WTC11 (cell line): Measurements from ENCODE around the gene SPAG9.

Experiments used
- CREM ChIP-seq: sonication (generic); formaldehyde crosslinking; IDR thresholded peaks from 2 replicates; pipeline ENCODE4 v1.8.1; 2022; ENCODE audit warnings: mild to moderate bottlenecking, missing genetic modification reagents, moderate library complexity
- GTF2I ChIP-seq: fragments of 250-450 bp; sonication (Bioruptor Pico); conservative IDR thresholded peaks from 2 replicates; pipeline ENCODE4 v1.4.0; 2021; ENCODE audit warnings: mild to moderate bottlenecking
- ZNF121 ChIP-seq: sonication (generic); formaldehyde crosslinking; IDR thresholded peaks from 2 replicates; pipeline ENCODE4 v1.8.0; 2023; ENCODE audit warnings: missing genetic modification reagents
- ZNF416 ChIP-seq: fragments of 250-450 bp; sonication (Bioruptor Pico); IDR thresholded peaks from 2 replicates; pipeline ENCODE4 v1.9.0; 2021; ENCODE audit warnings: mild to moderate bottlenecking, inconsistent platforms
- TF ChIP-seq, protein P1 (sequence below): fragments of 200-600 bp; IDR thresholded peaks from 2 replicates; pipeline ENCODE4 v1.8.0; 2022; ENCODE audit warnings: antibody characterized with exemption
- TF ChIP-seq, protein P2 (sequence below): sonication (generic); formaldehyde crosslinking; IDR thresholded peaks from 2 replicates; pipeline ENCODE4 v1.8.1; 2023; ENCODE audit warnings: mild to moderate bottlenecking, missing genetic modification reagents, moderate library complexity

DNA sequence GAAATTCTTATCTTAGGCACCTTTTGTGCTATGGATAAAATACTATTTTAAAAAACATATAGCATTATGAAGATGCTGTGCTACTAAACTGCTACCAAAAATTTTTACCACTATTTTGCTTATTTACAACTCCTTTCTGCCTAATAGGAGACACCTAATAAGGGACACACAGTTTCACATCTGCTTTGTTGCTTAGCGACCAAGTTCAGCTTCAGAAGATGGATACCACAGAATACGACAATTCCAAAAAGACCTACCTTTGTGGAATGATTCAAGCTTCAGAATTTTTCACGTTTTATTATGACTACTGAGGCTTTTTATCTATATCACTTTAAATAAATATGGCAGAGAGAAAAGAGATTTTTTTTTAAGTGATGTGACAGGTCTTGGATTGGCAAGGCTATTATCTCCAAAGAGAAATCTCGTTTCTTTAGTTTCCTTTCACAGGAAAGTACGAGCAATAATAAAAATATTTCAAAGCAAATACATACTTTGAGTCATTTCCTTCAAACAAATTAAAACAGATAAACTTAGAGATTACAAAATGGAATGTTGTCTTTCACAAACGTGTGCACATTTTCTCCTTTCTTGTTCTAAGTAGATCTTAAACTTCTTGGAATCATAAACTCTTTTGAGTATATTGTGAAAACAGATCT is 35.4 kb downstream of the SPAG9 start:
- TF ChIP-seq, protein P1, sequence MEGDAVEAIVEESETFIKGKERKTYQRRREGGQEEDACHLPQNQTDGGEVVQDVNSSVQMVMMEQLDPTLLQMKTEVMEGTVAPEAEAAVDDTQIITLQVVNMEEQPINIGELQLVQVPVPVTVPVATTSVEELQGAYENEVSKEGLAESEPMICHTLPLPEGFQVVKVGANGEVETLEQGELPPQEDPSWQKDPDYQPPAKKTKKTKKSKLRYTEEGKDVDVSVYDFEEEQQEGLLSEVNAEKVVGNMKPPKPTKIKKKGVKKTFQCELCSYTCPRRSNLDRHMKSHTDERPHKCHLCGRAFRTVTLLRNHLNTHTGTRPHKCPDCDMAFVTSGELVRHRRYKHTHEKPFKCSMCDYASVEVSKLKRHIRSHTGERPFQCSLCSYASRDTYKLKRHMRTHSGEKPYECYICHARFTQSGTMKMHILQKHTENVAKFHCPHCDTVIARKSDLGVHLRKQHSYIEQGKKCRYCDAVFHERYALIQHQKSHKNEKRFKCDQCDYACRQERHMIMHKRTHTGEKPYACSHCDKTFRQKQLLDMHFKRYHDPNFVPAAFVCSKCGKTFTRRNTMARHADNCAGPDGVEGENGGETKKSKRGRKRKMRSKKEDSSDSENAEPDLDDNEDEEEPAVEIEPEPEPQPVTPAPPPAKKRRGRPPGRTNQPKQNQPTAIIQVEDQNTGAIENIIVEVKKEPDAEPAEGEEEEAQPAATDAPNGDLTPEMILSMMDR, result no peak
- no peak for TF ChIP-seq ZNF416 (CRISPR knock-in tag)
- TF ChIP-seq CREM (CRISPR knock-in tag), result no peak
- no peak for TF ChIP-seq ZNF121 (CRISPR knock-in tag)
- TF ChIP-seq, protein P2, sequence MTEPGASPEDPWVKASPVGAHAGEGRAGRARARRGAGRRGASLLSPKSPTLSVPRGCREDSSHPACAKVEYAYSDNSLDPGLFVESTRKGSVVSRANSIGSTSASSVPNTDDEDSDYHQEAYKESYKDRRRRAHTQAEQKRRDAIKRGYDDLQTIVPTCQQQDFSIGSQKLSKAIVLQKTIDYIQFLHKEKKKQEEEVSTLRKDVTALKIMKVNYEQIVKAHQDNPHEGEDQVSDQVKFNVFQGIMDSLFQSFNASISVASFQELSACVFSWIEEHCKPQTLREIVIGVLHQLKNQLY (CRISPR knock-in tag), result no peak
- no peak for TF ChIP-seq GTF2I (CRISPR knock-in tag)
